GM12878 (cell line): ENCODE results near the gene TSPEAR. TPM values are rescaled to one million over a fixed set of nuclear protein-coding genes. Genes with fewer than 3 reads are reported as not detected.

Source experiments
- ATAC-seq: fragments of 200-7000 bp; cut with Tn5 transposase; 3 replicates; pipeline ENCODE4 v1.9.1; 2020; ENCODE audit warnings: mild to moderate bottlenecking, moderate library complexity
- BruUV-seq: library from RNA; stranded (reverse); fragments of 400-500 nt; replicated peaks from 2 replicates; lab custom pipeline; 2021; lab: Mats Ljungman, UMichigan
- CTCF ChIA-PET: fragments of 300-600 bp; sonication (Branson Sonifier 250); formaldehyde crosslinking; extraction: SDS; loops from one replicate; lab custom pipeline; 2021; ENCODE audit warnings: inconsistent platforms; lab: Yijun Ruan, JAX
- POLR2A ChIA-PET: fragments of 350-600 bp; formaldehyde crosslinking; extraction: SDS; loops from one replicate; lab custom pipeline; 2021; ENCODE audit warnings: inconsistent platforms; lab: Charles Lee
- RAD21 ChIA-PET: fragments of 300-600 bp; sonication (Branson Sonifier 250); formaldehyde crosslinking; loops from one replicate; lab custom pipeline; 2023; ENCODE audit warnings: antibody characterized with exemption; ENCODE audit not compliant: unreplicated experiment; lab: Charles Lee
- SMC1A ChIA-PET: fragments of 300-600 bp; sonication (Branson Sonifier 250); formaldehyde crosslinking; loops from one replicate; lab custom pipeline; 2023; ENCODE audit not compliant: unreplicated experiment, uncharacterized antibody; lab: Charles Lee
- DNase-seq: peaks from one replicate; pipeline ENCODE4 v3.0.0-alpha.2; 2011; ENCODE audit warnings: low read depth, low spot score
- FAIRE-seq: peaks from 3 replicates; lab custom pipeline; 2011; peaks lifted over from hg19 to GRCh38; lab: Jason Lieb, UNC
- H2AFZ ChIP-seq: 2 replicates; pipeline ENCODE4 v1.6.0; 2011; ENCODE audit warnings: low read depth, low read length, control low read depth; ENCODE audit not compliant: control insufficient read depth
- H3K27ac ChIP-seq: 2 replicates; pipeline ENCODE4 v1.5.1; 2011; ENCODE audit warnings: control low read depth; ENCODE audit not compliant: control insufficient read depth, insufficient read depth
- H3K27me3 ChIP-seq, 2 experiments: replicated peaks in 1 of 2; 2 replicates each; pipeline versions ENCODE4 v1.6.0 to v1.6.1; 2011; ENCODE audit warnings: low read length in 1 of 2; ENCODE audit not compliant: control insufficient read depth in 2 of 2, insufficient read depth in 2 of 2
- H3K36me3 ChIP-seq, 2 experiments: 2 replicates each; pipeline ENCODE4 v1.5.1; 2011; ENCODE audit warnings: low read length in 1 of 2; ENCODE audit not compliant: control insufficient read depth in 2 of 2, insufficient read depth in 2 of 2
- H3K4me1 ChIP-seq: 2 replicates; pipeline ENCODE4 v1.6.1; 2011; ENCODE audit warnings: mild to moderate bottlenecking, low read length, moderate library complexity, mixed read lengths; ENCODE audit not compliant: control insufficient read depth, insufficient read depth
- H3K4me2 ChIP-seq: 2 replicates; pipeline ENCODE4 v1.6.0; 2011; ENCODE audit warnings: control low read depth; ENCODE audit not compliant: control insufficient read depth, insufficient read depth
- H3K4me3 ChIP-seq: fragments of 200-600 bp; sonication (generic); 2 replicates; pipeline ENCODE4 v1.5.1; 2016
- H3K79me2 ChIP-seq: 2 replicates; pipeline ENCODE4 v1.6.0; 2011; ENCODE audit warnings: low read length; ENCODE audit not compliant: control insufficient read depth, insufficient read depth
- H3K9ac ChIP-seq: 2 replicates; pipeline ENCODE4 v1.8.0; 2011; ENCODE audit warnings: low read length, control low read depth, mixed read lengths; ENCODE audit not compliant: control insufficient read depth, insufficient read depth
- H3K9me3 ChIP-seq: replicated peaks from 3 replicates; pipeline ENCODE4 v1.5.1; 2011; ENCODE audit warnings: mild to moderate bottlenecking, low read length; ENCODE audit not compliant: control insufficient read depth, insufficient read depth
- H4K20me1 ChIP-seq: 2 replicates; pipeline ENCODE4 v1.6.0; 2011; ENCODE audit not compliant: control insufficient read depth, insufficient read depth
- BACH1 ChIP-seq: fragments of 450-650 bp; IDR thresholded peaks from 2 replicates; pipeline ENCODE4 v1.6.1; 2017; ENCODE audit warnings: mild to moderate bottlenecking, borderline replicate concordance
- CBFB ChIP-seq: IDR thresholded peaks from 2 replicates; pipeline ENCODE4 v1.6.1; 2016; ENCODE audit warnings: antibody characterized with exemption, low read depth
- CHD2 ChIP-seq: IDR thresholded peaks from 2 replicates; pipeline ENCODE4 v1.6.1; 2011; ENCODE audit warnings: low read depth, low read length, improper control_type of control experiment, borderline replicate concordance
- GABPA ChIP-seq: IDR thresholded peaks from 2 replicates; pipeline ENCODE4 v1.6.1; 2014; ENCODE audit warnings: antibody characterized with exemption, low read depth, mild to moderate bottlenecking, inconsistent platforms
- HDGF ChIP-seq: fragments of 450-650 bp; IDR thresholded peaks from 2 replicates; pipeline ENCODE4 v1.6.1; 2016; ENCODE audit warnings: antibody characterized with exemption
- NBN ChIP-seq: fragments of 450-650 bp; IDR thresholded peaks from 2 replicates; pipeline ENCODE4 v1.6.1; 2016
- PBX3 ChIP-seq: IDR thresholded peaks from 2 replicates; pipeline ENCODE4 v1.6.1; 2011; ENCODE audit warnings: mild to moderate bottlenecking, low read depth, low read length, moderate library complexity; ENCODE audit not compliant: insufficient replicate concordance
- SREBF2 ChIP-seq: IDR thresholded peaks from 2 replicates; pipeline ENCODE4 v1.6.1; 2012; ENCODE audit warnings: mild to moderate bottlenecking, low read length
- ZNF207 ChIP-seq: fragments of 450-650 bp; IDR thresholded peaks from 2 replicates; pipeline ENCODE4 v1.6.1; 2014; ENCODE audit warnings: antibody characterized with exemption, mild to moderate bottlenecking, borderline replicate concordance
- ZNF622 ChIP-seq: fragments of 450-650 bp; IDR thresholded peaks from 2 replicates; pipeline ENCODE4 v1.6.1; 2017; ENCODE audit warnings: mild to moderate bottlenecking, inconsistent platforms
- WGBS: methylation state at CpG from one replicate; pipeline ENCODE4 v1.1.6; 2016; ENCODE audit warnings: low lambda C conversion rate; ENCODE audit not compliant: insufficient replicate concordance, insufficient coverage; ENCODE audit errors: missing lambda C conversion rate; 5-methylcytosine and 5-hydroxymethylcytosine counted together
- in situ Hi-C: fragments of 300-500 bp; cut with MboI; formaldehyde crosslinking; loops from 9 replicates; pipeline ENCODE4 v1.14.3; 2018; ENCODE audit warnings: mixed read lengths
- intact Hi-C: fragments of 100-400 bp; cut with micrococcal nuclease; formaldehyde crosslinking; loops from one replicate; pipeline ENCODE4 v1.14.2; 2022; ENCODE audit not compliant: unreplicated experiment
- polyA plus RNA-seq, 11 experiments: library from polyadenylated mRNA; depleted of rRNA in 4 of 11; unstranded in 6 of 11; stranded (reverse) in 5 of 11; fragments of >200 nt; fragmentation: Nextera tagmentation in 4 of 11; fragmentation: Illumina TruSeq in 1 of 11; extraction: Ambion mirVana in 4 of 11; extraction: Trizol in 1 of 11; gene quantifications; 1 replicate in 1 of 11; 2 replicates in 10 of 11; pipeline versions ENCODE4 v1.2.1 to v1.2.3, GENCODE V29; 2011 to 2016; ENCODE audit warnings: inconsistent platforms in 2 of 11, missing spikeins in 2 of 11, low read depth in 1 of 11
- total RNA-seq, 4 experiments: library from RNA; depleted of rRNA in 3 of 4; stranded (reverse); fragments of >200 nt in 3 of 4; fragmentation: Illumina TruSeq in 1 of 4; extraction: Trizol in 1 of 4; gene quantifications; 2 replicates each; pipeline versions ENCODE4 v1.2.1 to v1.2.3, GENCODE V29; 2013 to 2021

TSPEAR gene
- total and polyA plus RNA-seq, 10 of the 15 experiments (the other 5 are each of a cell fraction or from before 2014, with no cell fraction given), result not detected

GRCh38 chr21:44636209-44637017 is 75.0 kb downstream of the TSPEAR start:
- SMC1A ChIA-PET, result no interaction called here
- POLR2A ChIA-PET, result no interaction called here

GRCh38 chr21:44632067-44632466 is 79.3 kb downstream of the TSPEAR start:
- Histone ChIP-seq H4K20me1 (no peaks in the 10 kb centered on the region), H3K9ac (no peak overlapping the region), H2AFZ (no peak overlapping the region), H3K27me3 (no peaks in the 10 kb centered on the region), H3K9me3 (peaks cover 9% of the 10 kb centered on the region; the same call in 1 of the 3 replicates), H3K27ac (no peak overlapping the region), H3K4me2 (no peak overlapping the region), H3K36me3 (no peaks in the 10 kb centered on the region), H3K4me3 (no peak overlapping the region), H3K4me1 (no peaks in the 10 kb centered on the region), H3K79me2 (no peaks in the 10 kb centered on the region)
- FAIRE-seq, result no peak
- ChIA-PET RAD21 (no interaction called here), POLR2A (no interaction called here), CTCF (no interaction called here), SMC1A (no interaction called here)
- TF ChIP-seq SREBF2 (no peak), HDGF (no peak), PBX3 (no peak), CHD2 (no peak), NBN (no peak), ZNF622 (no peak), BACH1 (no peak), ZNF207 (no peak), CBFB (no peak)
- intact Hi-C loops (no loop called here), in situ Hi-C loops (no loop called here)
- no peak for DNase-seq
- ATAC-seq, result no peak
- BruUV-seq, result no TSS peak
- WGBS, result 5% methylated on average over 1 of the region's 1 CpG

More at GRCh38 chr21:44636209-44637017, 75.0 kb downstream of the TSPEAR start:
- BruUV-seq, result no TSS peak
- CTCF ChIA-PET, result no interaction called here
- 39% methylated on average over 13 of the region's 15 CpGs for WGBS
- Histone ChIP-seq H3K27me3 (no peaks in the 10 kb centered on the region), H3K79me2 (no peaks in the 10 kb centered on the region), H4K20me1 (no peaks in the 10 kb centered on the region), H3K36me3 (no peaks in the 10 kb centered on the region), H2AFZ (no peak overlapping the region), H3K4me1 (no peaks in the 10 kb centered on the region), H3K4me3 (no peak overlapping the region), H3K9me3 (no peaks in the 10 kb centered on the region; the same call in 2 of the 3 replicates), H3K27ac (no peak overlapping the region), H3K9ac (no peak overlapping the region), H3K4me2 (no peak overlapping the region)
- in situ Hi-C loops, result no loop called here
- DNase-seq, result no peak
- TF ChIP-seq GABPA, result no peak
- no peak for ATAC-seq
- no peak for FAIRE-seq
- intact Hi-C loops, result no loop called here
- RAD21 ChIA-PET, result no interaction called here
